HG02885 (cell line): ENCODE data around the gene CROCC2.

Experiments used
- ATAC-seq: cut with Tn5 transposase; IDR thresholded peaks from one replicate; pipeline ENCODE4 v1.9.1; 2021; ENCODE audit warnings: mild to moderate bottlenecking; ENCODE audit not compliant: unreplicated experiment, poor library complexity

The CROCC2 gene

DNA sequence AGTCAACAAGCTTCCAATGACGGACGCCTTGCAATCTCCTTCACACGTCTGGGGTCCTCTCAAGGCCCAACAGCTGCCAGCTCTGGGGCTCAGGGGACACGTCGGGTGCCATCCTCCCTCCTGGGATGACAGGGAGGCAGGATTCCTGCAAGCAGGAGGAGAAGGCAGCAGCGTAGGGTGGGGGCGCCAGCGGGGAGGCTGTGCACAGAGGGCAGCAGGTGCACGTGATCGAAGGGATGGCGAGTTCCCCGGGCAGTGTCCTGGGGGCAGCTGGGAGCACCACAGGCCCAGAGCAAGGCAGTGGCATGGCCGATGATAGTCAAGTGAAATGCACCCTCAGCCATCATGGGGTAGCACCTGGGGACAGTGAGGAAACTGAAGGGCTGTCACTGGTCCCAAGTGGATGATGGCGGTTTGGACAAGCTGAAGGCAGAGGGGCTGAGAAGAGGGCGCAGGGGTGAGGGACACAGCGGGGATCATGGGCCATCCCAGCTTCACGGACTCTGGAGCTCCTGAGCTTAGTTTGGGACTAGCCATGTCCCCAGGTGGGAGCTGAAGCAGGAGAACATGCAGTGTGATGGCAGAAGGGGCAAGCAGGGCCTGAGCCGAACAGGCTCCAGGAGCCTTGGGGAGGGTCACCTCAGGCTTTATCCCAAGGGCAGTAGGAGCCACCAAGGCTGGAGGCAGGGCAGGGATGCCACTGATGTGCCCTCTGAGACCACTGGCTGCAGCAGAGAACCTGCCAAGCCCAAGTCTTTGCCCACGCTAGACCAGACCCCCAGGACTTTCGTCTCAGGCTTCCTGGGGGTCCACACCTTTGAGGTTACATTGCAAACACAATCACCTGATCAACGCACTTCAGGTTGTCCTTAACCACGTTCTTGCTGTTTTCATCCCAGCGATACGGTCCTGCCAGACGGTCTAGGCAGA lies 76.0 kb downstream of the CROCC2 start:
- ATAC-seq, result no peak

DNA sequence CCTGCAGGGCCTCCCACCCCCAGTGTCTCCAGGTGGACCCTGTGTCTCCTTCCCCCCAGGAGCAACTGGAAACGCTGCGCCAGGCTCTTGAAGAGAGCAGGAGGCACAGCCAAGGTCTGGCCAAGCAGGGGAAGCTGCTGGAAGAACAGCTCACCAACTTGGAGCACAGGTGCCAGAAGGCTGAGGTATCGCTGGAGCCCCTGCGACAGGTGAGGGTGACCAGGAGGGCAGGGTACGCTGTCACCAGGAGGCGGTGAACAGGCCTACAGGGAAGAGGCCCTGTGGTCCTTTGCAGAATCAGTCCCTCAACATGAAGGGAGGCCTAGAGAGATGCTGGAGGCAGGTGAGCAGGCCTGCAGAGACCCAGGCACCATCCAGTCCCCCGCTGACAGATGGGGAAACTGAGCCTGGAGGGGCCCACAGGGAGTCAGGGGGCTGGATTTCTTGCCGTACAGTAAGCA lies 76.7 kb downstream of the CROCC2 start:
- no peak for ATAC-seq

DNA sequence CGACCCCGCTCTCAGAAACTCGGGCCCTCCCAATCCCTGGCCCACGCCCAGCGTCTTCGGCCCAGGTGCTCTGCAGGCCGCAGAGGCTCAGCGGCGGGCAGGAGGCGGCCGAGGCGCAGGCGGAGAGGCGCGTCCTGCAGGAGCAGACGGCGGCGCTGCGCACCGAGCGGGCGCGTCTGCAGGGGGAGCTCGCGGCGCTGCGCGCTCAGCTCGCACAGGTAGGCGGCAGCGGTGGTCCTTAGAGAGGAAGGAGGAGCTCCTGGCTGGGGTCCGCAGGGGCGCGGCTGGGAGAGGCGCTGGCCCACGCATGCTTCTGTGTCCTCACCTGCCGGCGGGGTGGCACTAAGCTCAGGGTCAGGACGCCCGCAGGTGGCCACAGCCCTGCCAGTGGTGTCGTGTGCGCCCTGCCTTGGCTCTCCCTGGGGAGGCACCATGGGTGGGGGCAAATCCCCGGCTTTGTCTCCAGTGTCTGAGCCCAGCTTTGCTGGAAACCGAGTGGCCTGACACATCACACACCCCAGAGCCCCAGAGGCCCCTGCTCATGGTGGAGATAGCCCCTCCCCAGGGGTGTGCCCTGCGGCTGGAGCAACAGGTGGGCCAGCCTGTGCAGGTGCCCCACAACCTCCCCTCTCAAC lies 77.3 kb downstream of the CROCC2 start:
- no peak for ATAC-seq

DNA sequence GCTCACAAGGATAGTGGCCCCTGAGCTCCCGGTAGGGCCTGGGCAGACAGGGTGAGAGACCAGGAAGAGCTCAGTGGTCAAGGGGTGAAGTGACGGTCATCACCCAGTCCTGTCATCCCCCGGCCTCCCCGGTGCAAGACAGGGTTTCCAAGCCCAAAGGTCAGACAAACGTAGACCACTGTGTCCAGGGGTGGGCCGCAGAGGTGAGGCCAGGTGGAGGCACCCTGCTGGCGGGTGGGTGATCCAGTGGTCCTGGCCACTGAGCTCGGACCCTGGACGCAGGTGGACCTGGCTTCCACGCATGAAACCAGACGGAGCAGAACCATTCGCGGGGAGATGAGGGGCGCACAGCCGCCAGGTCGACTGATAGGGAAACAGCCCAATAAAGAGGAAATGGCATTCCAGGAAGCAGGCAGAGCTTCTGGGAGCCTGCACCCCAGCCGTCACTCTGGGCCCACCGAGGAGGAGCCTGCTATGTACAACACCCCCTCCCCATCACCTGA lies 77.9 kb downstream of the CROCC2 start:
- no peak for ATAC-seq

DNA sequence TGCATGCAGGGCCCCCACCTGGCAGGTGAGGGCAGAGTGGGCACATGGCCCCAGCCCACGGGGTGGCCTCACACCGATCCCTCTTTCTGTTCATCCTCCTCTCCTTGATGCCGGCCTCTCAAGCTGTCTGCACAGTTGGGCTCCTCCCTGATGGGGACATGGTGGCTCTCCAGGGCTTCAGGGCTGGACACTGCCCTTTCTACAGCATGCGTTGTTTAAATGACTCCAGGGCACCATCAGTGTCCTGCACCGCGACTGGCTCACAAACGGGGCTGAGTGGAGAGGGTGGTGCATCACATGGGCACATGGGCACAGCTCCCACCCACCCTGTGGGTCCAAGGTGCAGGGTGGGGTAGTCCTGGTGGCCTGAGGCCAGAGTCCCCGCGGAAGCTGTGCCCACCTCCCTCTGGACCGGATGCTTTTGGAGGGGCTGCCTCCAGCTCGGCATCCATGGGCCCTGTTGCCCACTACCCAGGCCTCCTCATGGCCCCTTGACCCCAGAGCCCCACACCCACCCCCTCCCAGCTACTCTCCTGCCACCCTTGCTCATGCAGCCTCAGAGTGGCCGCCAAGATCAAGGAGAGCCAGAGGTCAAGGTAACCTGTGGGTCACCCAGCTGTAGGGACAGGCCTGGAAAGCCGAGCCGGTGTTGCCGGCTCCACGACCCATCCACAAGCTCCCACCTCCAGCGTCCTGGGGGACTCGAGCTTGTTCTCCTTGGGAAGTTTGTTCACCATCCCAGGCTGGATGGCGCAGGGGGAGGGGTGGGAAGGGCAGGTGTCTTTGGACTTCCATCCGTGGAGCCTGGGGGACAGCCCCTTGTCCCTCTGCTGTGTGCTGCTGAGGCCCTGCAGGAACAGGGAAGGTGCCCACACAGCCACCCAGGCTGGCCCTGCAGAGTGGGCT lies 80.0 kb downstream of the CROCC2 start:
- ATAC-seq, result no peak

DNA sequence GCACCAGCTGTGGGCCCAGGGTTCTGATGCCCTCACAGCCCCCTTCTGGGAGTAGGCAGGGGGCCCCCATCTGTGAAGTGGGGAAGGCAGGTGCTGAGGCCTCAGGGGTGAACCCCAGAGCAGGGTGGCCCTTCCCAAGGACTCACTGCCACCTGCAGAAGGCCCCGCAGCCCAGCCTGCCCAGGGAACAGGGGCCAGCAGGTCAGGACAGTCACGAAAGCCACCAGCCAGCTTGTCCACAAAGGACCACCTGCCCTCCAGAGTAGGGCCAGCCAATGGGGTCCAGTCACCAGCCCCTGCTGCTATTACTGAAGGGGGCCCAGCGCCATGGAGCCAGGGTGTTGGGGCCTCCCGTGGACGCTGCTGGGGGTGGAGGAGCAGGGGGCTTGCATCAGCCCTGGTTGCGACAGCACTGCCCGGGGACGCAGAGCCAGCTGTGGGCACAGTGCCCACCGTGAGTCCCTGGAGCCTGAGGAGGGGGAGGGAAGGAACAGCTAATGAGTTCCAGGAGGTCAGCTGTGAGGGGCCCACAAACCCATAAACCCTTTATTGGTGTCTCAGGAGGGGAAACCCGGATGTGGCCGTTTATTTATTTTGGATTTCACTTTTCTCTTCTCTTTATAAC lies 80.8 kb downstream of the CROCC2 start:
- no peak for ATAC-seq

DNA sequence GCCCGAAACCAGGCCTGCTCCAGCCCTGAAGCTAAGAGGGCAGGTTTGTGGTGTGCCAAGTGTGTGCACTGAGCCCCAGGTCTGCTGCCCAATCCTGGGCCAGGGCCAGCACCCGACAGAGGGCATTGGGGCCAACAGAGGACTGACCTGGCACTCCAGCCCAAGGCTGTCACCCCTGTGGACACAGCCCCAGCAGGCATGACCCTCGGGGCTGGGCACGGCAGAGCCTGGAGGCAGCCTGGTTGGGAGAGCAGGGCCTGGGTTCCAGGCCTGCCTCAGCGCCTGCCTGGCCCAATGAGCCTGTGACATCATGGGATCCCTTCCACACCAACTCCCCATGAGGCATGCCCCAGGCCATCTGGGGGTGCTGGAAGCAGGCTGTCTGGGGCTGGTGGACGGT lies 81.5 kb downstream of the CROCC2 start:
- no peak for ATAC-seq

DNA sequence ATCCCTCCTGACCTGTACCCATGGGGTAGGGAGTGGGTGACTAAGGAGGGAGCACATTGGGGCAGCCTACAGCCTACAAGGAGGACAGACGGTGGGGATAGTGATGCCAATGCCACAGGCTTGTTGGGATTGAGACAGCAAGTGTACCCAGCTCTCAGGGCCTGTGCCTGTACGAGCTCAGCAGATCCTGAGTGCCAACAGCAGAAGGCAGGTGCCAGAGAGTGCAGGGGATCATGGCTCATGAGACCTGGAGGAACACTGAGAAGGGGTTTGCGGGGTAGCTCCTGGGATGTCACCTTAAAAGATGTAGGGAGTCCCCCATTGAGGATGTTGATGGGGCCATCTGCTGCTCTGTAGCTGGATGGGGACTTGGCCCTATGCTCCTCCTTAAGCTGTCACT lies 82.0 kb downstream of the CROCC2 start:
- ATAC-seq, result no peak

DNA sequence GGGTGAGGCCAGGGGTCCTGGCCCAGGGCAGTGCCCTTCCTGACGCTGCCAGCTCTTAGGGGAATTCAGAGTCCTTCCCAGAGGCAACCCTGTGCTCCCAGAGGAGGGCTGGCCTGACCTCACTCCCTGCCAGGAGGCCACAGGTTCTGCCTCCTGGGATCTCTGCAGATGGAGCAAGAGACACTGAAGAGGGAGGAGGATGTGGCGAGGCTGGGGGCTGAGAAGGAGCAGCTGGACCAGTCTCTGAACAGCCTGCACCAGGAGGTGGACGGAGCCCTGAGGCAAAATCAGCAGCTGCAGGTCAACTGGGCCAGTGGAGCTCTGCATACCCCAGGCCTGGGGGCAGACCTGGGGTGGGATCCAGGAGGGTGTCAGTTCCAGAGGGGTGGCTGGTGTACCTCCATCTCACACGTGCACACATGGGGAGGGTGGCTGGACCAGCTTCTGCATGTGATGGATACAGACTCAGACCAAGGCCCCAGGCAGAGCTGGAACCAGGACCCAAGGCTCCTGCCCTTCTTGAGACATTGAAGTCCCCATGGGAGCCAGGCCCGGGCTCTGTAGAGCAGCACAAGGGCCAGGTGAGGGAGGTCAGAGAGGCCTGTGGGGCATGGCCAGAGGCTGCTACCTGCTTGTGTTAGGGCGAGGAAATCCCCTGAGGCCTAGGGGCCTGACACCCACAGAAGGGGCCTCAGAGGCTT lies 82.6 kb downstream of the CROCC2 start:
- ATAC-seq, result no peak

DNA sequence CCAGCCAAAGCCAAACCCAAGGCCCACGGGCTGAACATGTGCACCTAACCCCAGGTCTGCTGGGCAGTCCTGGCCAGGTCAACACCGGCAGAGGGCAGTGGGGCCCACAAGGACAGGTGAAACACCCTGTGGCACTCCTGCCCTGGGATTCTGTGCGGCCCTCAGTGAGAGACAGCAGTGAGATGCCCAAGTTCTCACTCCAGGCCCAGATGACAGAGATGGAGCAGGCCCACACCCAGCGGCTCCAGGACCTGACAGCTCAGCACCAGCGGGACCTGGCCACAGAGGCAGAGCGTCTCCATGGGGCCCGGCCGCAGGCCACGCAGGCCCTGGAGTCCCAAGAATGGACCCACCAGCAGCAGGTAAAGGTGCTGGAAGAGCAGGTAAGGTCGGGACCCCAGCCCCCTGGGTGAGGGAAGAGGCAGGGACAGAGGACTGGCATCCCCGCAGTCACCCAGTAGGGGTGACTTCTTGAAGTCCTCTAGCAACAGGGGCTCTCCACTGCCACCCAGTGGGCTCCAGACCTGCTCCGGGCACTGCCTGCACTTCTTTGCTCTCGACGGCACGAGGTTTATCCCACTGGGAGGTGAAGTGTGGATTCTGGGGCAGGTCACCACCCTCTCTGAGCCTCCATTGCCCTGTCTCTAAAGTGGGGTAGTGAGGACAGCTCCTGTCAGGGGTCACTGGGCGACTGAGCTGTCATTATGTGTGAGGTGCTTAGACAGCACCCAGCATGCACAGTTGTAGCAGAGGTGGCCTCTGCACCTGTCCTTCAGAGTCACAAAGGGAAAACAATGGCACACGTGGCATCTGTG lies 83.5 kb downstream of the CROCC2 start:
- no peak for ATAC-seq

DNA sequence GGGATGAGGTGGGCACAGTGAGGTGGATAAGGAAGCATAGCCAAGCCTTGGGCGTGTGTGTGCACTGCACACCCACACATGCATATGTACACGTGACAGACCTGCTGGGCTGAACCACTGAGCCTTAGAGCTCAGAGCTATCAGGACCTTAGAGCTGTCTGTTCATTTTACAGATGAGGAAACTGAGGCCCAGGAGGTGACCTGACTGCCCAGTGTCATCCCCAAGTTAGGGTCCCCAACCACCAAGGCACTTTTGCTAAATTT lies 84.1 kb downstream of the CROCC2 start:
- no peak for ATAC-seq

DNA sequence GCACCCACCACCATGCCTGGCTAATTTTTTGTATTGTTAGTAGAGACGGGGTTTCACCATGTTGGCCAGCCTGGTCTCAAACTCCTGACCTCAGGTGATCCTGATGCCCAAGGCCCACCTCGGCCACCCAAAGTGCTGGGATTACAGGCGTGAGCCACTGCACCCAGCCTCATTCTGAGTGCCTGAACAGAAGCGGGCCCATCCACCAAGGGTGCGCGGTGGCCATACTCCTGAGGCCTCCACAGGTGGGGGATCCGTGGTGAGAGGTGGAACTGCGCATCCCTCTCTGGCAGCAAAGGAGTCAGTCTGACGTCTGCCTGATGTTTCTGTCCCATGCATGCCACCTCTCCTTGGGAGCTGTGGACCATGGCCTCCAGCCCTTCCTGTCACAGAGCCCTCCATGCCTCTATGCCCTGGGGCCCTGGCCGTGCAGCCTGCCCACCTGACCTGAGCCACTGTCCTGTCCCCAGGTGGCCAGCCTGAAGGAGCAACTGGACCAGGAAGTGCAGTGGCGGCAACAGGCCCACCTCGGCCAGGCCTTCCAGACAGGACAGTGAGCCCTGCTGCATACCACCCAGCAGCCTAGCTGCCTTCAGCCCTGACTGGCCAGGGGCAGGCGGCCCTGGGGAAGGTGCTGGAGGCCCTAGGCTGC lies 84.7 kb downstream of the CROCC2 start:
- ATAC-seq, result no peak

DNA sequence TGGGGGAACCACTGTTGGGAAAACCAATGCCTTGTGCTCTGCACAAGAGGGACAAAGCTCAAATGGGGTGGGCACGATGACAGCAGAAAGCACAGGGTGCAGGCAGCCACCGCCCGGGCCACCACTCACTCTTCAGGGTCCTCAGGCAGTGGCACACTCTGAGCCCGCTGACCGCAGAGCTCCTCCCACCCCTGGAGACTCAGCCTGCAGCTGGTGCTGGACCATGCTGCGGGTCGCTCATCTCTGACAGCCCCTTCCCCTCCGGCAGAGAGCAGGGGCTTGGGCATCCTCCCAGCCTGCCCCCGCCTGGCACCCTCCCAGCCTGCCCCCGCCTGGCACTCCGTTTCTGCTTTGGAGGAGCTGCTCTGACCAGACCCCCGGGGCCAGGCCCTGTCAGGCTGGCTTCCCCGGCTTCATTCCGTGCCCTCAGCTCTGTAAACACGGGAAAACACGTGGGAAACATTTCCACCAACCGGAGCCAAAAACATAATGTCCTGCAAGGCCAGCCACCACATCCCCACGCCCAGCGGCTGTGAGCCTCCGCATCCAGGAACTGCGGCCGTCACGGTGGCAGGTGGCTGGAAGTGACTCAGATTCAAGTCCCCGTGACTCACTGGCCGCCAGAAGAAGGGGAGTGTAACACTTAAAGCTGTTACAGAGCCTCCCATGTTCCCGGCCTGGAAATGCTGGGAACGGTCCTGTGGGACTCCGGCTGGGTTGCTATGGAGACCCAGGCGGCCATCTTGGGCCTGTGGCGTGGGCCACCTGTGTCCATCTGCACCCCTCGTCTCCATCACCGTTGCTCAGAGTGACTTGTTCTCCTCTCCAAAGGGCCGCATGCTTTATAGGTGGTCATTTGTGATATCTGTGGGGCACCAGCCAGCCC lies 85.5 kb downstream of the CROCC2 start:
- no peak for ATAC-seq

DNA sequence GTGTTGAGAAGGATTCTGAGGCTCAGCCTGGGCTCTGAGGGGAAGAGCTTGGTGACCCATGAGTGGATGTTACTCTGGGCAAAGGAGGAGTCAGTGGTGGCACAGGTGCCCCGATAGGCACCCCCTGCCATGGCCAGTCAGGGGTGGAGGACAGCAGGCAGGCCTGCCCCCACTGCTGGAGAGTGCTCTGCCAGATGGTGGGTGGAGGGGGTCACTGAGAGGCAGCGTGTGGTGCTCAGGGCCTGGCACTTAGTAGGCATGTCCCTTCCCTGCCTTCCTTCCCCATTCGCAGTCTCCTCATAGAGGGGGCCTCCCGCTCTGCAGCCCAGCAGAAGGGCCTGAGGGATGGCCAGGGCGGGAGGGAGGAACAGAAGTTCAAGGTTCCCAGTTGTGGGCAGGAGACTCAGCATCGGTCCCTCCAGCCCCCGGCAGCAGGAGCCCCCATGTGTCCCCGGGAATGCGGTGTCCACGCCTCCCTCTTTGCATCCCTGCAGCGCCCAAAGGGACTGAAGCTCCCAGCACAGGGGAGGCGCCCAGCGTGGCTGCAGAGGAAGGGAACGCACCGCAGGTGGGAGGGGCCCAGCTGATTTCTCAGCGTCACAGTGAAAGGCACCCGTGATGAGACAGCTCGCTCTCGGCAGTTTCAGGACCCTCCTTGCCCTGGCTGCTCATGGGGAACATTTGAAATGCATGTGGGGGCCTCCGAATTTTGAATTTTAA lies 86.6 kb downstream of the CROCC2 start:
- no peak for ATAC-seq

DNA sequence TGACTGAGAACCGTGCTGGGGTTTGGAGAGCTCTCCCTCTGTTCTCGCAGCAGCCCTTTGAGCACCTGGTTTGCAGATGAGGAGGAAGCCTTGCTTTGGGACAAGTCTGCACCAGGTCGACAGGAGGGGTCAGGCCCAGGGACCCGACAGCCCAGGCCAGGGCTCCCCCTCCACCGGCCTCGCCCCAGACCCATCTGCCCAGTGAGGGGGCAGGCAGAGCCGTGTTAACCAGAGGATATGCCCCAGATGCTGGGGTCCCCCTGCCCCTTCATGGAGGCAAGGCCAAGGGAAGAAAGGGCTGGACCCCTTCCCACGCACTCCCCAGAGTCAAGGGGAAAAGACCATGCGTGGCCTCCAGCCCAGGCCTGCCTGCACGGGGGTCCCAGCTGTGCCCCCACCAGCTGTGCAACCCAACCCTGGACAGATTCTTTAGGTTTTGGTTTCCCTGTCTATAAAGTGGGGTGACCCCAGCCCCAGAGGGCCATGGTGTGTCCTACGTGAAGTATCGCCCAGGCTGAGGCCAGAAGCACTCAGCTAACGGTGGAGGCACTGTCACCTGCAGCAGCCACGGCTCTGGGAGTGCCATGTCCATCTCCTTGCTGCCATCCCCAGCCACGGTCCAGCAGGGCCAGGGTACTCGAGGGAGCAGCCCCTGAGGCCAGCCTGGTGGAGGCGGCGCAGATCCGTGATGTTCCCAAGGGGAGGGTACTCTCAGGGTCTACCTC lies 87.5 kb downstream of the CROCC2 start:
- no peak for ATAC-seq

DNA sequence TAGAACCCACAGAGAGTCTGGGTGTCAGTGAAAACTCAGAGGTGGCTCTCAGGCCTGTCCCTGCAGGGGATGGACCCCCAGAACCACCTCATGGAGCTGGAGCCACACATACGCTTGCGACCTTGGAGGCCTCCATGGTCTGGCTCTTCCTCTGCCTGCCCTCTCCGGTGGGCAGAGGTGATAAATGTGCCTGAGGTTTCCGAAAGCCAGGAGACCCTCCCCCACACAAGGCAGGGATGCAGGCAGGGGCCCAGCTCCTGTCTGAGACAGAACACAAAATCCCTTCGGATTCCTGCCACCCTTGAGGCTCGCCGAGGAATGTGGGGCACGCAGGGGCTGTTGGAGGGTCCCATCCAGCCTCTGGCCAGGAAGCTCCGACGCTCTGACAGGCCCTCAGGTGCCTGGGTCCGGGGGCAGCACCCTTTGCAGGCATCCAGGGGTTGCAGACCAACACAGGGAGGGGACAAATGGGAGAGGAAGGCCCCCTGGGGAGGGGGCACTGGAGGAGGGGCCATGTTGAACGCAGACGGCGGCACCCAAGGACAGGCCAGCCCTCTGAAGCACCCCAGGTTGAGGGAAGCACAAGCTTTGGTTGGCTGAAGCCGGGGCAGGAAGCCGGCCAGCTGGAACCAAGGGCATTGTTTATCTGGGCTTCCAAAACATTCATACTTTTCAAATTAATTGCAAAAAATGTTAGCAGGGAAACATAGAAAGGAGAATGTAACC lies 88.2 kb downstream of the CROCC2 start:
- ATAC-seq, result no peak
